ENCODE data around the gene GSK3B. TPM values are rescaled to one million over a fixed set of nuclear protein-coding genes. Genes with fewer than 3 reads are reported as not detected.
A peak's percentile ranks its signal among the peaks of the same experiment; 100 is the strongest.
"Not testable (repeated sequence)": the region's sequence is repeated elsewhere in the genome, so short reads cannot be mapped to it uniquely, and the experiment has no call there.

GSK3B gene
- total RNA-seq, 1 experiment from 2014 or later = 56.2 TPM

GRCh38 chr3:119937229-119937628 lies 157.0 kb downstream of the GSK3B start:
- DNase-seq (ENCODE audit: low read depth) = peak; percentile 36

- DNase-seq (ENCODE audit: low read depth) = no peak
Observed at GRCh38 chr3:119934249-119934648, 160.0 kb downstream of the GSK3B start.

- DNase-seq (ENCODE audit: low read depth) = no peak
Observed at GRCh38 chr3:119933207-119933606, 161.0 kb downstream of the GSK3B start.

- DNase-seq (ENCODE audit: low read depth) = no peak
Observed at GRCh38 chr3:119930286-119930685, 164.0 kb downstream of the GSK3B start.

- no peak for DNase-seq (ENCODE audit: low read depth)
Observed at GRCh38 chr3:119927190-119927589, 167.1 kb downstream of the GSK3B start.

- no peak for DNase-seq (ENCODE audit: low read depth)
Observed at GRCh38 chr3:119924111-119925094, 169.8 kb downstream of the GSK3B start.

GRCh38 chr3:119918992-119919933 lies 175.0 kb downstream of the GSK3B start:
- no peak for DNase-seq (ENCODE audit: low read depth)

GRCh38 chr3:119913021-119913420 lies 181.2 kb downstream of the GSK3B start:
- no peak for DNase-seq (ENCODE audit: low read depth)

GRCh38 chr3:119912220-119912619 lies 182.0 kb downstream of the GSK3B start:
- no peak for DNase-seq (ENCODE audit: low read depth)

- DNase-seq (ENCODE audit: low read depth) = no peak
Observed at GRCh38 chr3:119911748-119912147, 182.5 kb downstream of the GSK3B start.

GRCh38 chr3:119902061-119902460 lies 192.2 kb downstream of the GSK3B start:
- DNase-seq (ENCODE audit: low read depth) = no peak

GRCh38 chr3:119901148-119901547 lies 193.1 kb downstream of the GSK3B start:
- no peak for DNase-seq (ENCODE audit: low read depth)

GRCh38 chr3:119899192-119899511 lies 195.1 kb downstream of the GSK3B start:
- no peak for DNase-seq (ENCODE audit: low read depth)

- DNase-seq (ENCODE audit: low read depth) = no peak
Observed at GRCh38 chr3:119898478-119899191, 195.6 kb downstream of the GSK3B start.

- no peak for DNase-seq (ENCODE audit: low read depth)
Observed at GRCh38 chr3:119894195-119894594, 200.1 kb downstream of the GSK3B start.

GRCh38 chr3:119893769-119894168 lies 200.5 kb downstream of the GSK3B start:
- DNase-seq (ENCODE audit: low read depth) = no peak

- DNase-seq (ENCODE audit: low read depth) = peak; percentile 48
Observed at GRCh38 chr3:119891944-119892721, 202.1 kb downstream of the GSK3B start.

GRCh38 chr3:119888681-119889080 lies 205.6 kb downstream of the GSK3B start:
- not testable (repeated sequence) for DNase-seq (ENCODE audit: low read depth)

GRCh38 chr3:119885746-119886530 lies 208.3 kb downstream of the GSK3B start:
- no peak for DNase-seq (ENCODE audit: low read depth)

GRCh38 chr3:119884161-119884557 lies 210.1 kb downstream of the GSK3B start:
- DNase-seq (ENCODE audit: low read depth) = no peak
